ENCODE data around the gene SNX21. TPM values are rescaled to one million over a fixed set of nuclear protein-coding genes. Genes with fewer than 3 reads are reported as not detected.
"Not testable (repeated sequence)": the region's sequence is repeated elsewhere in the genome, so short reads cannot be mapped to it uniquely, and the experiment has no call there.

SNX21 gene
- total RNA-seq, 1 experiment from 2014 or later = 9.8 TPM

DNA sequence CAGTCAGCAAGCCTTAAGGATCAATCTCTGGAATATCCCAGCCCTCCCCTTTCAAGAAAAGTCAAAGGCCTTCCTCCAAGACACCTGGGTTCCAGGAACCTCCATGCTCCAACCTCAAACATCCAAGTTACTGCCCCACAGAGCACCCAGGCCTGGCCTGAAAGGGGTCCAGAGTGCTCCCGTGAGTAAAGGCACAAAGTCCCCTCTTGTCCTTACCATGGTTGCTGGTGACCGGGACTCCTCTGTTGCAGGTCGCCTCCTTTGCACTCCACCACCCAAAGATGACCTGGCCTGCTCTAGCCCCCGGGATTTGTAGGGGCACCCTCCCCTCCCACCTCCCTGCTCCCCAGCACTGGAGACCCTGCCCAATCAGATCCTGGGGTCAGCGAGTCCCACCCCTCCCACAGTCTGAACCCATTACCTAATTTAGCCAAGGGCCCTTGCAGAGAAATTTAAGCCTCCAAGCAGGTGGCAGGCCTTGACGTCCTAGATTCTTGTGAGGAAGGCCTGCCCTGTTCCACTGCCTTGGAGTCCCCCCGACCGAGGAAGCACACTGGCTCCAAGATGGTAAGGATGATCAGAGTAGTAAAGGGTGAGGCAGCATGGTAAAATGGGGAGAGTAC, 6.5 kb upstream of the SNX21 start, which contains the start of gene TNNC2:
TNNC2 (minus strand) TSS at position 283 of the 623 bp plus-strand sequence; CDS start at position 219, 64 bp downstream.
- POLR2A ChIA-PET (ENCODE audit: unreplicated experiment) = no interaction called here
- BruUV-seq (replicated peaks) = no TSS peak
- TF ChIP-seq, protein P1, sequence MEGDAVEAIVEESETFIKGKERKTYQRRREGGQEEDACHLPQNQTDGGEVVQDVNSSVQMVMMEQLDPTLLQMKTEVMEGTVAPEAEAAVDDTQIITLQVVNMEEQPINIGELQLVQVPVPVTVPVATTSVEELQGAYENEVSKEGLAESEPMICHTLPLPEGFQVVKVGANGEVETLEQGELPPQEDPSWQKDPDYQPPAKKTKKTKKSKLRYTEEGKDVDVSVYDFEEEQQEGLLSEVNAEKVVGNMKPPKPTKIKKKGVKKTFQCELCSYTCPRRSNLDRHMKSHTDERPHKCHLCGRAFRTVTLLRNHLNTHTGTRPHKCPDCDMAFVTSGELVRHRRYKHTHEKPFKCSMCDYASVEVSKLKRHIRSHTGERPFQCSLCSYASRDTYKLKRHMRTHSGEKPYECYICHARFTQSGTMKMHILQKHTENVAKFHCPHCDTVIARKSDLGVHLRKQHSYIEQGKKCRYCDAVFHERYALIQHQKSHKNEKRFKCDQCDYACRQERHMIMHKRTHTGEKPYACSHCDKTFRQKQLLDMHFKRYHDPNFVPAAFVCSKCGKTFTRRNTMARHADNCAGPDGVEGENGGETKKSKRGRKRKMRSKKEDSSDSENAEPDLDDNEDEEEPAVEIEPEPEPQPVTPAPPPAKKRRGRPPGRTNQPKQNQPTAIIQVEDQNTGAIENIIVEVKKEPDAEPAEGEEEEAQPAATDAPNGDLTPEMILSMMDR (conservative IDR thresholded peaks at IDR 0.05) = no peak
- TF ChIP-seq EZH2 (IDR thresholded peaks at IDR 0.05; ENCODE audit: low read depth) = no peak
- no peaks in the 10 kb centered on the region for H4K20me1 ChIP-seq (ENCODE audit: insufficient read depth)
- no peaks in the 10 kb centered on the region for H3K9me3 ChIP-seq (ENCODE audit: insufficient read depth, low read depth)
- CTCF ChIA-PET = no interaction called here
- H3K4me2 ChIP-seq = no peak within 1 kb of the TSS
- no peaks in the 10 kb centered on the region for H3K36me3 ChIP-seq (ENCODE audit: low read depth)
- H3K4me3 ChIP-seq = no peak within 1 kb of the TSS
- no peak within 1 kb of the TSS for H3K27ac ChIP-seq
- DNase-seq = no peak
- intact Hi-C loops (cut with micrococcal nuclease; ENCODE audit: unreplicated experiment) = no loop called here
- no peaks in the 10 kb centered on the region for H3K27me3 ChIP-seq (ENCODE audit: insufficient read depth, low read depth)
- no peaks in the 10 kb centered on the region for H3K79me2 ChIP-seq (ENCODE audit: low read depth)
- no peaks in the 10 kb centered on the region for H3K9me2 ChIP-seq (ENCODE audit: insufficient read depth)
- H2AFZ ChIP-seq = no peak within 1 kb of the TSS
- peaks cover 12% of the 10 kb centered on the region for H3K4me1 ChIP-seq (replicated peaks; ENCODE audit: insufficient read depth)
- H3F3A ChIP-seq (ENCODE audit: insufficient read depth, low read depth) = peaks cover 16% of the 10 kb centered on the region; the same call in 1 of the 2 replicates

DNA sequence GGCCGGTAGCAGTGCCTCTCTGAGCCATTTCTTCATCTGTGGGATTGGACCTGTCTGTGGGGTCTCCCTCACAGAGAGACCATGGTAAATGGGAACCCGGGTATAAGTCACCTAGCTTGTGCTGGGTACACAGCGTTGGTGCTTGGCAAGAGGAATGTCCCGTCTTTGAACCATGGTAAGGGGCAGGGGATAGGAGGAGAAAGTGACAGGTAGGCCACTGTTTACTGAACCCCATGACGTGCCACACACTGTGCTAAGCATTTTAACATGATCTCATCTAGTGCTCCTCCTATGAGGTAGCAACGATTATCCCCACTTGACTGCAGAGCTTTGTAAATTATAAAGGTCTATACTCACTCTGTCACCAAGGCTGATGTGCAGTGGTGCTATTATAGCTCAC, 5.9 kb upstream of the SNX21 start:
- no peak for TF ChIP-seq EZH2 (IDR thresholded peaks at IDR 0.05; ENCODE audit: low read depth)
- H3K4me1 ChIP-seq (replicated peaks; ENCODE audit: insufficient read depth) = peaks cover 6% of the 10 kb centered on the region
- no peaks in the 10 kb centered on the region for H3K9me2 ChIP-seq (ENCODE audit: insufficient read depth)
- ChIA-PET CTCF (no interaction called here), POLR2A (ENCODE audit: unreplicated experiment) (no interaction called here)
- DNase-seq = no peak
- no peaks in the 10 kb centered on the region for H4K20me1 ChIP-seq (ENCODE audit: insufficient read depth)
- peaks cover 10% of the 10 kb centered on the region; the same call in 1 of the 2 replicates for H3F3A ChIP-seq (ENCODE audit: insufficient read depth, low read depth)
- H3K27ac ChIP-seq = no peak overlapping the region
- H3K4me3 ChIP-seq = no peak overlapping the region
- intact Hi-C loops (cut with micrococcal nuclease; ENCODE audit: unreplicated experiment) = no loop called here
- no peaks in the 10 kb centered on the region for H3K9me3 ChIP-seq (ENCODE audit: insufficient read depth, low read depth)
- H3K79me2 ChIP-seq (ENCODE audit: low read depth) = no peaks in the 10 kb centered on the region
- H3K4me2 ChIP-seq = no peak overlapping the region
- no TSS peak for BruUV-seq (replicated peaks)
- H2AFZ ChIP-seq = no peak overlapping the region
- H3K36me3 ChIP-seq (ENCODE audit: low read depth) = no peaks in the 10 kb centered on the region
- H3K27me3 ChIP-seq (ENCODE audit: insufficient read depth, low read depth) = no peaks in the 10 kb centered on the region

DNA sequence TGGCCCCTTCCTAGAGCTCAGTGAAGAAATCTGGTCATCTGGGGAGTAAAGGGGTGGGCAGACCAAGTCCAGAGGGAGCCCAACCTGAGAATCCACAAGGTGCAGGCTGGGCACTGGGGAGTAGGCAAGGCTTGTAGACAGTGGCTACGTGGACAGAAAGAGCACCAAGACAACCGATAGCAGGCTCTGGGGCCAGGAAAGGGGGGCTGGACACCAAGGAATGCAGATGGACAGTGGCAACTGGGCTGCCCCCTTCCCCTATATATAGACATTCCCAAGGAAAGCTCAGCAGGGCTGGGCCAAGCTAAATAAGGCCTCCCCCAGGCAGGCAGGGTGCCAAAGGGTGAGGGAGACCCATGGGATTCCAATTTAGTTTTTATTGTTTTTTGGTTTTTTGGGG, 5.0 kb upstream of the SNX21 start:
- no peak overlapping the region for H2AFZ ChIP-seq
- no peak overlapping the region for H3K27ac ChIP-seq
- H3K9me3 ChIP-seq (ENCODE audit: insufficient read depth, low read depth) = no peaks in the 10 kb centered on the region
- no TSS peak for BruUV-seq (replicated peaks)
- ChIA-PET POLR2A (ENCODE audit: unreplicated experiment) (interaction anchor here (0.6 kb wide), 1 partner anchor 116 kb away, joined by 5 read pairs; no protein-coding TSS in a partner anchor), CTCF (no interaction called here)
- H3K4me2 ChIP-seq = no peak overlapping the region
- H3K9me2 ChIP-seq (ENCODE audit: insufficient read depth) = no peaks in the 10 kb centered on the region
- H3K36me3 ChIP-seq (ENCODE audit: low read depth) = no peaks in the 10 kb centered on the region
- no peaks in the 10 kb centered on the region for H4K20me1 ChIP-seq (ENCODE audit: insufficient read depth)
- H3K79me2 ChIP-seq (ENCODE audit: low read depth) = no peaks in the 10 kb centered on the region
- intact Hi-C loops (cut with micrococcal nuclease; ENCODE audit: unreplicated experiment) = no loop called here
- H3K4me3 ChIP-seq = no peak overlapping the region
- 0 out of 2 replicates have a peak, but pooled peaks cover 4% of the 10 kb centered on the region for H3K4me1 ChIP-seq (replicated peaks; ENCODE audit: insufficient read depth)
- no peak for TF ChIP-seq EZH2 (IDR thresholded peaks at IDR 0.05; ENCODE audit: low read depth)
- TF ChIP-seq, protein P1 (conservative IDR thresholded peaks at IDR 0.05) = no peak
- DNase-seq = no peak
- H3F3A ChIP-seq (ENCODE audit: insufficient read depth, low read depth) = peaks cover 10% of the 10 kb centered on the region; the same call in 1 of the 2 replicates
- no peaks in the 10 kb centered on the region for H3K27me3 ChIP-seq (ENCODE audit: insufficient read depth, low read depth)

DNA sequence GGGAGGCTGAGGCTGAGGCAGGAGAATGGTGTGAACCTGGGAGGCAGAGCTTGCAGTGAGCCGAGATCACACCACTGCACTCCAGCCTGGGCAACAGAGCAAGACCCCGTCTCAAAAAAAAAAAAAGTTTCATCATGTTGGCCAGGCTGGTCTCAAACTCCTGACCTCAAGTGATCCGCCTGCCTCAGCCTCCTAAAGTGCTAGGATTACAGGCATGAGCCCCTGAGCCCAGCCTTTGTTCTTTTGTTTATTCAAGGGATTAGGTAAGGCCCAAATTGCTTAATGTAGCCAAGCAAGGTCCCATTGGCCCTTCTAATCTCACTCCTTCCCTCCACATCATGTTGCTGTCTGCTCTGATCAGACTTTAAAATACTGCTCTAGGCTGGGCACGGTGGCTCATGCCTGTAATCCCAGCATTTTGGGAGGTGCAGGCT, 3.9 kb upstream of the SNX21 start:
- H4K20me1 ChIP-seq (ENCODE audit: insufficient read depth); H2AFZ ChIP-seq; H3K36me3 ChIP-seq (ENCODE audit: low read depth); BruUV-seq (replicated peaks); H3K4me1 ChIP-seq (replicated peaks; ENCODE audit: insufficient read depth); DNase-seq; H3K27me3 ChIP-seq (ENCODE audit: insufficient read depth, low read depth); H3K27ac ChIP-seq; POLR2A ChIA-PET (ENCODE audit: unreplicated experiment); H3K4me2 ChIP-seq; H3K9me3 ChIP-seq (ENCODE audit: insufficient read depth, low read depth); H3K4me3 ChIP-seq; CTCF ChIA-PET; H3K9me2 ChIP-seq (ENCODE audit: insufficient read depth); intact Hi-C loops (cut with micrococcal nuclease; ENCODE audit: unreplicated experiment); H3K79me2 ChIP-seq (ENCODE audit: low read depth): not testable (repeated sequence)
- peaks cover 10% of the 10 kb centered on the region; the same call in 1 of the 2 replicates for H3F3A ChIP-seq (ENCODE audit: insufficient read depth, low read depth)

Measured in PC-9 (cell line).